Lung (tissue), 12 donors: ENCODE measurements around the gene ALLC. TPM values are rescaled to one million over a fixed set of nuclear protein-coding genes. Genes with fewer than 3 reads are reported as not detected.

Experiments used
- ATAC-seq: fragments of 200-7000 bp; cut with Tn5 transposase; one replicate; pipeline ENCODE4 v1.9.1; 2020; ENCODE audit warnings: moderate number of reproducible peaks; ENCODE audit not compliant: insufficient read depth, low FRiP score
- DNase-seq, 3 donors: peaks; one replicate each; pipeline ENCODE4 v3.0.0-alpha.2; 2013 to 2017
- H3K27ac ChIP-seq, 2 donors: one replicate each; pipeline ENCODE4 v1.5.1; 2013; ENCODE audit warnings: mild to moderate bottlenecking in 2 of 2, moderate library complexity in 2 of 2, control low read depth in 1 of 2, inconsistent platforms in 1 of 2, low read depth in 1 of 2, low read length in 1 of 2
- H3K27me3 ChIP-seq, 3 donors: one replicate each; pipeline ENCODE4 v1.5.1; 2013; ENCODE audit warnings: low read length in 2 of 3; ENCODE audit not compliant: control insufficient read depth in 3 of 3, insufficient read depth in 3 of 3
- H3K36me3 ChIP-seq, 4 donors: one replicate each; pipeline ENCODE4 v1.5.1; 2013; ENCODE audit warnings: low read length in 4 of 4, mild to moderate bottlenecking in 1 of 4, moderate library complexity in 1 of 4; ENCODE audit not compliant: control insufficient read depth in 4 of 4, insufficient read depth in 4 of 4
- H3K4me1 ChIP-seq, 5 donors: one replicate each; pipeline ENCODE4 v1.5.1; 2013; ENCODE audit warnings: low read length in 5 of 5, mild to moderate bottlenecking in 2 of 5, moderate library complexity in 1 of 5; ENCODE audit not compliant: control insufficient read depth in 5 of 5, insufficient read depth in 5 of 5
- H3K4me3 ChIP-seq: one replicate; pipeline ENCODE4 v1.5.1; 2013; ENCODE audit warnings: mild to moderate bottlenecking, control low read depth, moderate library complexity
- H3K9ac ChIP-seq, 2 donors: one replicate each; pipeline ENCODE4 v1.5.1; 2013; ENCODE audit warnings: low read length in 2 of 2, control low read depth in 1 of 2; ENCODE audit not compliant: insufficient read depth in 1 of 2
- H3K9me3 ChIP-seq, 4 donors: one replicate each; pipeline ENCODE4 v1.5.1; 2013; ENCODE audit warnings: low read length in 3 of 4, mild to moderate bottlenecking in 1 of 4, moderate library complexity in 1 of 4; ENCODE audit not compliant: control insufficient read depth in 4 of 4, insufficient read depth in 3 of 4
- CTCF ChIP-seq: IDR thresholded peaks from 2 replicates; pipeline ENCODE4 v1.5.1; 2012; ENCODE audit warnings: mild to moderate bottlenecking; ENCODE audit errors: control extremely low read depth, extremely low read depth
- WGBS, 2 donors: extraction: QIAGEN DNeasy Blood & Tissue Kit; methylation state at CpG; one replicate each; pipeline ENCODE4 v1.1.7; 2013; 5-methylcytosine and 5-hydroxymethylcytosine counted together
- polyA plus RNA-seq, 2 donors: library from polyadenylated mRNA; stranded (reverse); fragments of 200-250 nt; gene quantifications; one replicate each; pipeline ENCODE4 v1.2.1, GENCODE V29; 2013
- total RNA-seq, 2 donors: library from RNA; depleted of rRNA in 1 of 2; stranded (reverse); fragments of >200 nt in 1 of 2; gene quantifications; one replicate each; pipeline ENCODE4 v1.2.1, GENCODE V29; 2014 to 2021
- donor health status: control.
- donor health status: control.
- donor health status: Bipolar disorder and iron deficiency.
- donor health status: healthy.
- donor health status: DM: yes; HTN: yes; CAD: no.

Gene ALLC
- total and polyA plus RNA-seq, 4 donors, result 0.06 TPM; not detected in 3

DNA sequence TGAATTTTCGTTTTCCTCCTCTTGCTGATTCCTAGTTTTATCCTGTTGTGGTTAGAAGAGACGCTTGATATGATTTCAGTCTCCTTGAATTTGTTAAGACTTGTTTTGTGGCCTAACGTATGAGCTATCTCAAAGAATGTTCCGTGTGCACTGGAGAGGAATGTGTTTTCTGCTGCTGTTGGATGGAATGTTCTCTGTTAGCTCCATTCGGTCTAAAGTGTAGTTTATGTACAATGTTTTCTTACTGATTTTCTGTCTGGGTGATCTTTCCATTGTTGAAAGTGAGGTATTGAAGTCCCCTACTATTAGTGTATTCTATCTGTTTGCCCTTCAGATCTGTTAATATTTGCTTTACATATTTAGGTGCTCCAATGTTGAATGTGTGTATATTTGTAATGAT, 37.2 kb upstream of the ALLC start:
- Histone ChIP-seq H3K9me3 (no peaks in the 10 kb centered on the region), H3K27ac (no peak overlapping the region), H3K36me3 (no peaks in the 10 kb centered on the region), H3K9ac (no peak overlapping the region), H3K4me3 (no peak overlapping the region), H3K27me3 (no peaks in the 10 kb centered on the region), H3K4me1 (peaks cover 0 to 2% (median 0%) of the 10 kb centered on the region in 5 donors)
- 82 to 90% methylated on average over 5 of the region's 5 CpGs for WGBS, 2 donors
- TF ChIP-seq CTCF, result no peak
- DNase-seq (no peak), ATAC-seq (no peak)

DNA sequence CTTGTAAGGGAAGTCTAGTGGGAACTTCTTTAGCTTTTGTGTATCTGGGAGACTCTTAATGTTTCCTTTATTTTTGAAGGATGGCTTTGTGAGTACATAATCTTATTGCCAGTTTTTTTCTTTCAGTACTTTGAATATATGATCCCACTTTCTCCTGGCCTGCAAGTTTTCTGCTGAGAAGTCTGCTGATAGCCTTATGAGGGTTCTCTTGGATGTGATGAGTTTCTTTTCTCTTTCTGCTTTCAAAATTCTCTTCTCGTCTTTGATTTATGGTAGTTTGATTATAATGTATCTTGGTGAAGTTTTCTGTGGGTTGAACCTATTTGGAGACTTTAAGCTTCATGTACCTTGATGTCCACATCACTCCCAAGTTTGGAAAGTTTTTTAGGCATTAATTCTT, 35.0 kb upstream of the ALLC start:
- Histone ChIP-seq H3K9ac (no peak overlapping the region), H3K27ac (no peak overlapping the region), H3K4me1 (peaks cover 2 to 12% (median 10%) of the 10 kb centered on the region in 5 donors), H3K4me3 (no peak overlapping the region), H3K27me3 (no peaks in the 10 kb centered on the region), H3K36me3 (no peaks in the 10 kb centered on the region), H3K9me3 (no peaks in the 10 kb centered on the region)
- WGBS, 2 donors, result 86 to 87% methylated on average over 1 of the region's 1 CpG
- ATAC-seq (no peak), DNase-seq (no peak)
- no peak for TF ChIP-seq CTCF

DNA sequence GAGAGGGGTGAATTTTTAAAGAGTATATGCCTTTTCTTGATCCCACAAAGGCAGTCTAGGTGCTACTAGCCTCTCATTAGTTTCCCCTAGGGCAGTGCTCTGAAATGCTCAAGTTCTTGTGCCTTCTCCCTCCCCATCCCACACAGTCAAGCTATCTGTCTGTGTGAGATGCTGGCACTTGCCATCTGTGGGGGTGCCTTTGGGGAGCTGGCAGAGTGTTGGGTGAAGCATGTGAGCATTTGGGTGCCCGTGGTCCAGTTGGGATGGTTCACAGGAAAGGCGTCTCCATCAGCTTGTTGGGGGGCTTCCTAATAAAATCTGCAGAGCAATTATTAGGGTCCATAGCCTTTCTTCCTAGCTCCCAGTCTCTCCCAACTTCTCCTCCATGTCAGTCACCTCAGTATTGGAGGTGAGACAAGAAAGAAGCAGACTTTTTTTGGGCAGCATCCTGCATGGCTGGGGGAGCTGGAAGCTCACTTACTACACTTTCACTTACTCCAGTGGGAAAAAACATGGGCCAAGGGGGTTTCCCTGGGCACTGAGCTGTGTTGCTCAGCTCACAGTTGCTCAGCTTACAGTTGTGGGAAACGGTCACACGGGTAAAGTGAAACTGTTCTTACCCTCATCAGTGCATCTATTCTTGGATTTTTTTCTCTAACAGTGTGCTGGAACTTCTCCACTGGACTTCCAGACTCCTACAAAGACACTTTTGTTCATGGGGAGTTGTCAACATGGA, 33.8 kb upstream of the ALLC start:
- Histone ChIP-seq H3K9ac (no peak overlapping the region), H3K27ac (no peak overlapping the region), H3K27me3 (no peaks in the 10 kb centered on the region), H3K4me3 (no peak overlapping the region), H3K4me1 (peaks cover 2 to 13% (median 12%) of the 10 kb centered on the region in 5 donors), H3K9me3 (no peaks in the 10 kb centered on the region), H3K36me3 (no peaks in the 10 kb centered on the region)
- TF ChIP-seq CTCF, result no peak
- ATAC-seq, result no peak
- DNase-seq, result no peak
- 76 to 89% methylated on average over 4 of the region's 4 CpGs for WGBS, 2 donors

- Histone ChIP-seq H3K9ac (no peak overlapping the region), H3K4me3 (no peak overlapping the region), H3K36me3 (no peaks in the 10 kb centered on the region), H3K27me3 (no peaks in the 10 kb centered on the region), H3K27ac (no peak overlapping the region), H3K9me3 (no peaks in the 10 kb centered on the region), H3K4me1 (peaks cover 3 to 16% (median 12%) of the 10 kb centered on the region in 5 donors)
- TF ChIP-seq CTCF, result no peak
- ATAC-seq (no peak), DNase-seq (no peak)
- 95 to 97% methylated on average over 8 of the region's 8 CpGs for whole genome bisulfite sequencing, 2 donors
These were observed 32.8 kb upstream of the ALLC start for GRCh38 chr2:3625186-3625585.
